CD4-positive, alpha-beta T cell treated with Interleukin-1 beta for 1 hour (primary cell): ENCODE results near the gene GTPBP3.
"Not testable (repeated sequence)": the region's sequence is repeated elsewhere in the genome, so short reads cannot be mapped to it uniquely, and the experiment has no call there.

Experiments
- DNase-seq, 2 donors: peaks; one replicate each; pipeline ENCODE4 v3.0.0-alpha.2; 2020 to 2022

The GTPBP3 gene

DNA sequence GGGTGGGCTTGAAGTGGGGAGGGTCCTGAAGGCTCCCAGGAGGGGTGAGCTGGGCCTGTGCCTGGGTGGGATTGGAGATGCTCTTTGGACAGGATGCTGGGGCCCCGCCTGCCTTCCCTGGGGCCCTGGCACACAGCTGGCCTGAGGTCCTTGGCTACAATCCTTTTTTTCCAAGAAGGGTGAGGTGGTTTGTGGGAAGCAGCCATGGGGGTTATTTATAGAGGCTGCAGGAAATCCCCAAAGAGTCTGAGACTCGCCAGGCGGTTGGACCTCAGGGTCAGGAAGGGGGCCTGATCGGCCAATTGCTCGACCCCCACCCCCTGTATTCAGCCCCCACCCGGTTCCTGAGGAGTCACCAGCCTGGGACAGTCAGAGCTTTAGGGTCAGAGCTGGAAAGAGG, 10.0 kb downstream of the GTPBP3 start:
- no peak for DNase-seq

DNA sequence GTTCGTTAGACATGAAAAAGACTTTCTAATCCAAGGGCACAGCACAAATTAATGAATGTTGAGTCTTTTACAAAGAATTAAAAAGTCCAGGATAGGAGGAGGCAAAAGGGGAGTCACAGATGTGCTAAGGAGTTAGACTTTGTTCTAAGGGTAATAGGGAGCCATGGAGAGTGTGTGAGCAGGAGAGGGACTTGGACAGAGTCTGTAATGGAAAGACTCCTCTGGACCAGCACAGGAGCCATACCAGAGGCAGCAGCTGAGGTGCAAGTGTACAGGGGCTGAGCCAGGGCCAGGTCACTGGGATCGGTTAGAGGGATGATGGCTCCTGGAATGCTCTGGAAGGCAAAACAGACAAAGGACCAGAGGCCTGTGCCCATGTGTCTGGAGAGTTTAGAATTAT, 10.5 kb downstream of the GTPBP3 start:
- DNase-seq: no peak

DNA sequence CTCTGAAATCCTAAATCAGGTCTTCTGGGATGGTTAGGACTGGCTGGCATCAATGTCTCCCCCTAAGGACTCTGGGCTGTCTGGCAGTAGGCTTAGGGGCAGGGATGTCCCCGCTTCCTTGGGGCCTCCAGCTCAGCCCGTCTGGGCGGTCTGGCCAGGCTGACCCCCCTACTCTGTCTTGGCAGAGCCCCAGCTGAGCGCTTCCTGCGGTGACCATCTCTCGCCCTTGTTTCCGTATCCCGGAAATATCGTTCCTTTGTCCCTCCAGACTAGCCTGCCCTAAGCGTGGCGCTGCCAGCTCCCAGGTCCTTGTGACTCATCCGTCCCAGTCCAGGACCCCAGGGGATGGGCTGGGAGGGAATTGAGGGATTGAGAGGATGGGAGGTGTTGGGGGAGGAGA, 11.3 kb downstream of the GTPBP3 start:
- no peak for DNase-seq

DNA sequence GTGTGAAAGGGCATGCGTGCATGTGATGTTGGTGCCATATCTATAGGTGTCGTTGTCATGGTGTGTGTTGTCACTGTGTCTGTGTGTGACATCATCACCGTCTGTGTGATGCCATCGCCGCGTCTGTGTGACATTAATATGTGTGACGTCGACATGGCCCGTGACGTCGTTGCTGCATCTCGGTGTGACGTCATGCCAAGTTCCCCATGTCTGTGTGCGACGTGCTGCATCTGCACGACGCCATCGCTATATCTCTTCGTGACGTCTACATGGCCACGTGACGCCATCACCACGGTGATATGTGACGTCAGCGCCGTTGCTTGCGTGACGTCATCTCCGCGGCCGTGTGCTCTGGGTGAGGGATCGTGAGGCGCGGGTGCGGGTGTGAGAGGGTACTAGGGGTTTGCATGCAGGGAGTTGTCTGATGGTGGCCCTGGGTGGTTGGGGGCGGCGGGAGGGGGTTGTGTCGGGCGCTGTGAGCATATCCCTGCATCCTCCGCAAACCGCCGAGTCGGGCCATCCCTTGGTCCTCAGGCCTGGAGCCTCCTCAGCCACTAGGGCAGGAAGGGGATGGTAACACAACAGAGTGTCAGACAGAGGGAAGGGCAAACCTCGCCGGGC, 14.6 kb downstream of the GTPBP3 start:
- no peak for DNase-seq

DNA sequence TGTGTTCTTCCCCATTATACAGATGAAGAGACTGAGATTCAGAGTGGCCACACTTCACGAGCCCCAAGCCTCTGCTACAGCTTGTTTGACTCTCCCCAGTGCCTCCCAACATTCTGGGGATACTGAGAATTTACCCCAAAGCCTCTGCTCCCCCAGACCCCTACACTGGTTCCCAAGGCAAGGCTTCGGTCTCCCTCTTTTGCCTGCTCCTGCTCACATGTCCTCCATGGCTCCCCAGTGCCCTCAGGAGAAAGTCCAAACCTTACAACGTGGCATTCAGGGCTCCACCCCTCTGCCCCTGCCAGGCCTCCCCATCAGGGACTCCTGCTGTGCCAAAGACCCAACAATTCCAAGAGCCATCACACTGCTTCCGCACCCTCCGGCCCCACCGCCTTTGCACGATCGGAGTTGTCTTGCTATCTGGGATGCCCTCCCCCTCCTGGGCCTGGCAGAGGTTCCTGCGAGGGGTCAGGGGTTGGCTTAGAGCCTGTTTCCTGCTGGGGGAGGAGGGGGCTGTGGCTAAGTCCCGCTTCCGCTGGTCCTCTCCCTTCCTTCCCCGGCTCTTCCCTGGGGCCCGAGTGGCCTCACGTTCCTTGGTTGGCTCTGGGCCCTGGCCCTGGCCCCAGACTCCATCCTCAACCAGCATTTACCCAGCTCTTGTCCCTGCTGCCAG, 15.4 kb downstream of the GTPBP3 start:
- DNase-seq: no peak

DNA sequence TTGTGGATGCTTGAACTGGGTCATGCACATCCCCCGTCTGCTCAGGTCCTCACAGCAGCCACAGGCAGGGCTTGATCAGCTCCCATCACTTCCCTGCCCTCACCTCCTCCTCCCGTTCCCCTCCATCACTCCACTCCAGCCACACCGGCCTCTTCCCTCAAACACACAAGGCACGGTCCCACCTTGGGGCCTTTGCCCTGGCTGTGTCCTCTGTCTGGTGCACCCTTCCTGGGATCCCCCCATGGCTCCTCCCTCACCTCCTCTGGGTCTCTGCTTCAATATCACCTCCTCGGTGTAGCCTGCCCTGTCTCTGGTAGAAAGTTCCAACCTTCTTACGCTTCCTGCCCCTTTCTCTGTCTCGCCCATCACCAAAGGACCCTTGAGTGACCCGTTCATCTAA, 16.0 kb downstream of the GTPBP3 start:
- DNase-seq: no peak

DNA sequence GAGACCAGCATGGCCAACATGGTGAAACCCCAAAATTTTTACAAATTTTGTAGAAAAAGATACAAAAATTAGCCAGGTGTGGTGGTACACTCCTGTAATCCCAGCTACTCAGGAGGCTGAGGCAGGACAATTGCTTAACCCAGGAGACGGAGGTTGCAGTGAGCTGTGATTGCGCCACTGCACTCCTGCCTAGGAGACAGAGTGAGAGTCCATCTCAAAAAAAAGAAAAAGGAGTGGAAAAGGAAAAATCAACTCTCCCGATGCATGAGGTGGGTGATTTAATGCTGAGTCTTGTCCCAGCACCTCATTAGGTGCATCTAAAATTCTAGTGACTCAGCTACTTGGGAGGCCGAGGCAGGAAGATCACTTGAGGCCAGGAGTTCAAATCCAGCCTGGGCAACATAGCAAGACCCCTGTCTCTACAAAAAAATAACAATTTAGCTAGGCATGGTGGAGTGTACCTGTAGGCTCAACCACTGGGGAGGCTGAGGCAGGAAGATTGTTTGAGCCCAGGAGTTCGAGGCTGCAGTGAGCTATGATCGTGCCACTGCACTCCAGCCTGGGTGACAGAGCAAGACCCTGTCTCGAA, 19.8 kb downstream of the GTPBP3 start:
- DNase-seq: no peak

DNA sequence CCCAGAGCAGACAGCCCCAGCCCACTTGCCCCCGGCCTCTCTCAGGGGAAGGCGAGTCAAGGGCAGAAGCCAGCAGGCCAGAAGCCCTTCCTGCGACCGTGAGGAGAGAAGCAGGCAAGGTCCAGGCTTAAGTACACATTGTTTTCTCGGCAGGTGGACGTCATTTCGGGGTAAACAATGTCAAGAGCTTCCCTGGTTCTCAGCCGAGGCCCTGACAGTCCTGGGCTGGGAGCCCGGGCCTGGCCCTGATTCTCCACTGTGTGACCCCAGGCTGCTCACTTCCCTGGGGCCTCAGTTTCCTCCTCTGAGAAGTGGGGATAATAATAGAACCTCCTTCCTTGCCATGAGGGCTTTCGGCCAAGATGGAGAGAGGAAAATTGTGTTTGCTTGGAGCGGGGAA, 20.4 kb downstream of the GTPBP3 start:
- no peak for DNase-seq

DNA sequence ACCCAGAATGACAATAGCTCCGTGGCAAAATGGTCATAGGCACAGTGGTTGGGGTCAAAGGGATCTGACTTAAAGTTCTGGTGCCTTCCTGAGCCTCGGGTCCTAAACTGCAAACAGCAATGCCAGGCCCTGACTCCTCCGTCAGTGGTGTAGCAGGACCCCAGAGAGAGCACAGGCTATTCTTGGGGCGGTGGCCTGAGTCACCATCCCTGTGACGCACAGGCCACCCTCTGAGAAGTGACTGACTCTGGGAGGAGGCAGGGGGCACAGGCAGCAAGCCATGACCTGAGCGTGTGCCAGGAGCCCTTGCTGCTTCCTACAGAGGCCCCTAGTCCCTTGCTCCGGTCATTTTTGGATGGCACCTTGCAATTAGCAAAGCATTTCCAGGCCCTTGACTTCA, 21.0 kb downstream of the GTPBP3 start:
- no peak for DNase-seq

DNA sequence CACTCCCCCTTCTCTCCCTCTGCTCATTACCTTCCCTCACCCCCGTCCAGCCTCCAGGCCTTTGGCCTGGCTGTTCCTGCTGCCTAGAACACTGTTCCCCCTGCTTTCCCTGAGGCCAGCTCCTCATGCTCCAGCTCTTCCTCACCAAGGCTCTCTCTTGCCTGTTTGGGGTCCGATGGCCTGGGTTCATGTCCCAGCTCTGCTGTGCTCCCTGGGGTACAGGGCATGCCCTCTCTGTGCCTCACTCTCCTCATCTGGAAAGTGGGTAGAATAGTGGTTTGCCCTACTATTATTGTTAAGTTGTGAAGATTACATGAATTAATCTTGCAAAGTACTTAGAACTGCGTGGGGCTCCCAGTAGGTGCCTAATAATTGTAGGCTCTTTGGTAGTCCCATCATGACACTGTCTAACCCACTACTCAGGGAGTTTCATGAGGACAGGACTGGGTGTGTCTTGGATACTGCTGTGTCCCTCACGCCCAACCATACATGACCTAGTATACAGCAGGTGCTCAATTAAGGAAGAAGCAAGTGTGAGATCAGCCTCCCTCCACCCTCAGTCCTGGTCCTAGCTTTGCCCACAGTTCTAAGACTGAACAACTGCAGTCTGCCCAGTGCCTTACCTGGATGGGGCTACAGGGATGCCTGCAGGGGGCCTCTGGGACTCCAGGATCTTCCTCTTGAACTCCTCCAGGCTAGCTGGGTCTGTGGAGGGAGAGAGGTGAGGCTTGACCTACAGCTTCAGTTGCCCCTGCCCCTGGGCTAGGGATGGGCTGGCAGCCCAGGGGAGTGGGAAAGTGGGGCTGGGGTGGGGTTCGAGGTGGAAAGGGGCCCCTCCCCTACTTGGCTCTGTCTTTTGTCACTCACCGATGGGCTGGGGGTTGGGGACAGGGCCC, 22.8 kb downstream of the GTPBP3 start:
- no peak for DNase-seq

DNA sequence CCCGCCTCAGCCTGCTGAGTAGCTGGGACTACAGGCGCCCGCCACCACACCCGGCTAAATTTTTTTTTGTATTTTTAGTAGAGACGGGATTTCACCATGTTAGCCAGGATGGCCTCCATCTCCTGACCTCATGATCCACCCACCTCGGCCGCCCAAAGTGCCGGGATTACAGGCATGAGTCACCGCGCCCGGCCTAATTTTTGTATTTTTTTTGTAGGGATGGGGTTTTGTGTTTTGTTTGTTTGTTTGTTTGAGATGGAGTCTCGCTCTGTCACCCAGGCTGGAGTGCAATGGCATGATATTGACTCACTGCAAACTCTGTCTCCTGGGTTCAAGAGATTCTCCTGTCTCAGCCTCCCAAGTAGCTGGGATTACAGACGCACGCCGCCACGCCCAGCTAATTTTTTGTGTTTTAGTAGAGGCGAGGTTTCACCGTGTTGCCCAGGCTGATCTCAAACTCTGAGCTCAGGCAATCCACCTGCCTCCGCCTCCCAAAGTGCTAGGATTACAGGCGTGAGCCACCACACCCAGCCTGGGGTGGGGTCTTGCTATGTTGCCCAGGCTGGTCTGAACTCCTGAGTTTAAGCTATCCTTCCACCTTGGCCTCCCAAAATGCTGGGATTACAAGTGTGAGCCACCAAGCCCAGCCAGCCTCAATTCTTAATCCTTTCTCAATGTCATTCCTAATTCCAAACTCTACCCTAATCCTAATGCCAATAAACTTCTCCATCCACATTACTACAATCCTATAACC, 26.7 kb downstream of the GTPBP3 start:
- not testable (repeated sequence) for DNase-seq

DNA sequence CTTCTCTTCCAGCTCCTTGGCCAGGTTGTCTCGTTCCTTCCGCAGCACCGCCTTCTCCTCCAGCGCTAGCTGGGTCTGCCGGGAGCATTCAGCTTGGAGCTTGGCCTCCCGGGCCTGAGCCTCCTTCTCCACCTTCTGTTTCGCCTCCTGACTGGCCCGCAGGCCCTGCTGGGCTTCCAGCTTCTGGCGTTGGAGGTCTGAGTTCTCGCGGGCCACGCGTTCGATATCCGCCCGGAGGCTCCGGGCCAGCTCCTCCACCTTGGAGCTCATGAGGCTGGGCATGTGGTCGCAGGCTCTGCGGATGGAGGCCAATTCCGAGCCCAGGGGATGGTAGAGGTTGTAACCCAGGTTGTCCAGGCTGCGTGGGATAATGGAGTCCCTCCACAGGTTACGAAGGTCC, 28.0 kb downstream of the GTPBP3 start:
- DNase-seq: no peak

DNA sequence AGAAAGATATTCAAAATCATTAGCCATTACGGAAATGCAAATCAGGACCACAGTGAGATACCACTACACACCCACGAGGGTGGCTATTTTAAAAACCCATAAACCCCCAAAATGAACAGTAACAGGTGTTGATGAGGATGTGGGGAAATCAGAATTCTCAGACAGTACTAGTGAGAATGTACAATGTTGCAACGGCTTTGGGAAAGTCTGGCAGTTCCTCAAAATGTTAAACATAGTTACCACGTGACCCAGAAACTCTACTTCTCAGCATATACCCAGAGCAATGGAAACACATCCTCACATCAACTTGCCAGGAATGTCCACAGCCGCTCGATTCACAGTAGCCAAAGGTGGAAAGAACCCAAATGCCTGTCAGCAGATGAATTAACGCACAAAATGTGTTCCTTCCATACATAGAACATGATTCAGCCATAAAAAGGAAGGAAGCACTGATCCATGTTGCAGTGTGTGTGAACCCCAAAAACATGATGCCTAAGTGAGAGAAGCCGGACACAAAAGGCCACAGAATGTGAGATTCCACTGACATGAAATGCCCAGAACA, 32.8 kb downstream of the GTPBP3 start:
- peak in 1 of 2 donors; percentile 22 for DNase-seq

DNA sequence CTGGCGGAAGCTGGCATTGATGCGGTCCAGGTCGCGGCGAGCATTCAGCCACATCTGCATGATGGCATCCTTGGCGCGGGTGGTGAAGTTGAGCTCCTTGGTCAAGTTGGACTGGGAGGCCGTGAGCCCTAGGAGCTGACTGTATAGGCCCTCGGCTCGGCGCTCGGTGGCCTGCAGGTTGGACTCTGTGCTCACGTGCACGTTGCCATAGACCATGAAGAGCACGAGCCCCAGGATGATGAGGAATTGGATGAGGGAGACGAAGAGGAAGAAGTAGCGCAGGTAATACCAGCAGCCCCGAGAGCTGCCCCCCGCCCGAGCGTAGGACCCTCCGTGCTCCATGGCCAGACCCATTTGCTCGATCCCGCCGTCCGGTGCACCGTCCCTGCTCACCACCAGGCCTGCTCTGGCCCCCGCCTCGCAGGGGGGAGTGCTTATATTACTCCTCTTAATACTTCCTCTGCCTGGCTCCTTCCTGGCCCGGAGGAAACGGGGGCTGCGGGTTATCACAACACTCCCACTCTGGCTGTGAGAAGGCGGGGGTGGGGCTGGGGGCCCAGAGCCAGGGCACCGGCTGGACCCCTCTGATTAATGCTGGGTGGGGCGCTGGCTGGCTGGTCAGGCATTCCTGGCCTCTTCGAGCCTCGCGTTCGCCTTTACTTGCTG, 39.7 kb downstream of the GTPBP3 start, which contains the start of gene PLVAP:
Gene PLVAP, minus strand, starts transcription at position 408 of the 666 bp plus-strand sequence. Its CDS starts 54 bp downstream, at position 354.
- DNase-seq: no peak

DNA sequence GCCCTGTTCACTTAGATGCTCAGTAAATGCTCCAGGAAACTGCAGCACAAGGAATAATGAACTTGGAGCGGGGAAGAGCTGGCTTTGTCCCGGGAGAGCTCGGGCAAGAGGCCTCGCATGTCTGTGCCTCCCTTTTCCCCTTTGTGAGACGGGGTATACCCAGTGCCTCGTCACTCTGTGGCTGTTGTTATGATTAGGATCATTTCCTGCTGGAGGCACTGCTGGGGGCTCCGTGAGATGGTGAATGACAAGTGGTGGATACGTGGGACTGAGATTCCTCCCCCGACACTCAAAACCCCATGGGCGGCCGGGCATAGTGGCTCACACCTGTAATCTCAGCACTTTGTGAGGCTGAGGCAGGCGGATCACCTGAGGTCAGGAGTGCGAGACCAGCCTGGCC, 40.9 kb downstream of the GTPBP3 start:
- DNase-seq: no peak

DNA sequence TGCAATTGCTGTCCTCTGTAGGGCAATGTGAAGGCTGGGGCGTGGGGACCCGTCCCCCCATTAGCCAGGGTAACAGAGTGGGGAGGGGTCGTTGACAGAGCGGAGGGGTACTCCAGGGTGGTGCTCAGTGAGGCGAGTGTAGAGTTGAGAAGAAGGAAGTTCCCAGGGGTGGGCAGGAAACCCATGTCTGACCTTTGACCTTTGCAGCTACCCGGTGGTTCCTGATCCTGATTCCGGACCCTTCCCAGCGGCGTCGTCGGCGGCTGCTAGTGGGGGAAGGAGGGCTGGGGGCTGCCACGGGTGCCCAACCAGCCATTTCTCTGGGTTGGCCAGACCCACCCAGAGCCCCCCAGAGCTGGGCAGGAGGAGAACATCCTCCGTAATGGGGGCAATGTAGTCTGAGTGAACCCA, 41.9 kb downstream of the GTPBP3 start:
- no peak for DNase-seq

DNA sequence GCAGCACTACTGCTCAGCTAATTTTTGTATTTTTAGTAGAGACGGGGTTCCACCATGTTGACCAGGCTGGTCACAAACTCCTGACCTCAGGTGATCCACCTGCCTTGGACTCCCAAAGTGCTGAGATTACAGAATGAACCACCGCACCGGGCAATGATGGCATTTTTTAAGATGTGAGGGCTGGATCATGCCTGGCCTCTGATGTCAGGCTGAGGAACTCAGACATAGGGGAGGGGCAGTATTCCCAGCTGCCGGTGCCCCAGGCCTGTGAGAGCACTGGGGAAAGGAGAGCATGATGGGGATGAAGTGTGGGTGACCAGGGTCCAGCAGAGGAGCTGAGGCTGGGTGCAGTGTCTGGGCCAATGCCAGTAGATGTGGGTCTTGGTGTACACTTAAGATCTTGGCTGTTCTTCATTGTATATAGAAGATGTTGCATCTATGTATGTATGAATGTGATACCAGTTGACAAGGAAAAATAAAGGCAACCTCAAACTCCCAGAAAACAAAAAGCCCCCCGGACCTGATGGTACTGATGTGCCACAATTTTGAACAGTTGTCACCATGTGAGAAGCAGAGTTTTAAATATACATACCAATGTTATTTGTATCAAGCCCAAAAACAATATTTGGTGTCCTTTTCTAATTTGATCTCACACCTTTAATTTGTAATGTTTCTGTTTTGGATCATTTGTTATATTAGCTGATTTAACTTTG, 43.2 kb downstream of the GTPBP3 start:
- DNase-seq: no peak

DNA sequence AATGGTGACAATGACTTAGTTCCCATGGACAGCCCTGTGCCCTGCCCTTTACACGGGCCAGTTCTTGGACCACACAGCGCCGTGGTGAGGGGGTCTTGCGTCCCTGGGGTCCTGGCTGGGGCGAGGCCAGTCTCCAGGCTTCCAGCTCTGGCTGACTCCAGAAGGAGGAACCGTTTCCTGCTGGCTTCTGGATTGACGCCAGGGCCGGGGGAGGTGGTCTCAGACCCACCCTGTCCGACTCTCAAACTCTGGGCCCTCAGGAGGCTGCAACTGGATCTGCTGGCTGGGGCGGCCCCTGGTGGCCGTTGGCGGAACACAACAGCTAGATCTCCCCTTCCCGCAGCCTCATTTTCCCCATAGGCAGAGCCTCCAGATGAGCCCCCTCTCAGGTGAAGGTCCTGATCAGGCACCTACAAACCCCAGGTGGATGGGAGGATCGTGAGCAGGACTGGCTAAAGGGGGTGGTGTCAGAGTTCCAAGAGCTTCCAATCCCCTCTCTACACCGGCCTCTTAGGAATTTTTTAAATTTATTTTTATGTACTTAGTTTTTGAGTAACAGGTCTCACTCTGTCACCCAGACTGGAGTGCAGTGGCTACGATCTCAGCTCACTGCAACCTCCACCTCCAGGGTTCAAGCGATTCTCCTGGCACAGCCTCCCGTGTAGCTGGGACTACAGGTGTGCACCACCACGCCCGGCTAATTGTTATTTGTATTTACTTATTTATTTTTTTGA, 48.7 kb downstream of the GTPBP3 start:
- peak; percentile 60 to 61 for DNase-seq

DNA sequence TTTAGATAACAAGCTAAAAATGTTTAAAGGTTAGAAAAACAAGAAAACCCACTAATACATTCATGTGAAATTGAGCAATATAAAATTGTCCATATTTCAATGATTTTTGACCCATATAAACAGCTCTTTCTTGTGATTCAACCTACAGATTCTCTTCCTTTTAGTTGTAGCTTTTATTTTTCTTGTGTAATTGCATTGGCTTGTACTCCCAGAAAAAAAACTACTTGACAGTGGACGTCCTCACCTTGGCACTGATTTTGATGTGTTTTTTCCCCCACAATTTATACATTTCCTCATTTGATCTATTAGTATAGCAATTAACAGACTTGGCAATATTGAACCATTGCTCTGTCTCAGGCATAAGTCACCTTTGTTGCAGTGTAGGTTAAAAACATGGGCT, 51.9 kb downstream of the GTPBP3 start:
- DNase-seq: no peak

DNA sequence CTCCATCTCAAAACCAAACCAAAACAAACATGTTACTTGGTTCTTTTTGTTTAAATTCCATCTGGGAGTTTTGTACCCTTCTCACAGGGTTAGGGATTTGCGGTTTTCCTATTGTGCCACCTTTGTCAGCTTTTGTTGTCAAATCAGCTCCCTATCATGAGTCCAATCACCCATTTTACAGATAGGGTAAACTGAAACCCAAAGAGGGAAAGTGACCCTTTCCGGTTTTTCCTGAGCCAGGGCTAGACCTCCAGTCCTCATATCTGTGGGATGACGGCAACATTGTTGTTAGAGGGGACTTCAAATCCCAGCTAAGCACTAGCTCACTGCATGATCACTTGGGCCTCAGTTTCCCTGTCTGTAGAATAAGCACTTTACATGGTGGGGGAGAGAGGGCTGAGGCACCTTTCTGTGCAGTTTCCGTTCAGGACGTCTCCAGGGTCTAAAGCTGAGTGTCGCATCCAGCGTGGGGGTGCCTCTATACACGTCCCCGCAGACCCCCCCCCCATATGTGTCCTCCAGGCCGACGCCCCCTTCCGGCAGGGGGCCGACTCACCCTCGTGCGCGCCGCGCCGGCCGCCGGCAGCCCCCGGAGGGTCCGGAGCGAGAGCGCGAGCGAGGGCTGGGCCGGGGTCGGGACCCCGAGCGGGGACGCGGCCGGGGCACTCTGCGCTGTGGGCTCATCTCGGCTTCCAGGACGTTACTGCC, 52.8 kb downstream of the GTPBP3 start:
- no peak for DNase-seq
